ENCODE data around the gene FMN1. TPM values are rescaled to one million over a fixed set of nuclear protein-coding genes. Genes with fewer than 3 reads are reported as not detected.

The FMN1 gene
- polyA plus RNA-seq, 1 donor from 2014 or later = 0.40 TPM

- Histone ChIP-seq H2AFZ (ENCODE audit: low read depth, low read length) (no peak overlapping the region), H3F3A (ENCODE audit: insufficient read depth, low read length, poor library complexity, severe bottlenecking) (no peaks in the 10 kb centered on the region), H3K27me3 (ENCODE audit: insufficient read depth, low read depth, low read length) (no peaks in the 10 kb centered on the region), H3K36me3 (ENCODE audit: insufficient read depth, low read length) (no peaks in the 10 kb centered on the region), H3K4me3 (ENCODE audit: low read length) (no peak overlapping the region), H3K4me2 (ENCODE audit: low read length) (no peak overlapping the region), H3K27ac (ENCODE audit: low read length) (no peak overlapping the region), H3K9me2 (ENCODE audit: insufficient read depth, low read length) (no peaks in the 10 kb centered on the region), H3K9ac (ENCODE audit: low read length) (no peak overlapping the region), H4K20me1 (ENCODE audit: insufficient read depth) (no peaks in the 10 kb centered on the region), H3K79me2 (replicated peaks; ENCODE audit: insufficient read depth, low read length) (no peaks in the 10 kb centered on the region), H3K9me3 (ENCODE audit: low read length) (no peaks in the 10 kb centered on the region)
- no peak for TF ChIP-seq SMC3 (conservative IDR thresholded peaks at IDR 0.05; ENCODE audit: poor library complexity)
- no peak for TF ChIP-seq TAF1 (IDR thresholded peaks at IDR 0.05; ENCODE audit: low read depth)
- TF ChIP-seq, protein P1, sequence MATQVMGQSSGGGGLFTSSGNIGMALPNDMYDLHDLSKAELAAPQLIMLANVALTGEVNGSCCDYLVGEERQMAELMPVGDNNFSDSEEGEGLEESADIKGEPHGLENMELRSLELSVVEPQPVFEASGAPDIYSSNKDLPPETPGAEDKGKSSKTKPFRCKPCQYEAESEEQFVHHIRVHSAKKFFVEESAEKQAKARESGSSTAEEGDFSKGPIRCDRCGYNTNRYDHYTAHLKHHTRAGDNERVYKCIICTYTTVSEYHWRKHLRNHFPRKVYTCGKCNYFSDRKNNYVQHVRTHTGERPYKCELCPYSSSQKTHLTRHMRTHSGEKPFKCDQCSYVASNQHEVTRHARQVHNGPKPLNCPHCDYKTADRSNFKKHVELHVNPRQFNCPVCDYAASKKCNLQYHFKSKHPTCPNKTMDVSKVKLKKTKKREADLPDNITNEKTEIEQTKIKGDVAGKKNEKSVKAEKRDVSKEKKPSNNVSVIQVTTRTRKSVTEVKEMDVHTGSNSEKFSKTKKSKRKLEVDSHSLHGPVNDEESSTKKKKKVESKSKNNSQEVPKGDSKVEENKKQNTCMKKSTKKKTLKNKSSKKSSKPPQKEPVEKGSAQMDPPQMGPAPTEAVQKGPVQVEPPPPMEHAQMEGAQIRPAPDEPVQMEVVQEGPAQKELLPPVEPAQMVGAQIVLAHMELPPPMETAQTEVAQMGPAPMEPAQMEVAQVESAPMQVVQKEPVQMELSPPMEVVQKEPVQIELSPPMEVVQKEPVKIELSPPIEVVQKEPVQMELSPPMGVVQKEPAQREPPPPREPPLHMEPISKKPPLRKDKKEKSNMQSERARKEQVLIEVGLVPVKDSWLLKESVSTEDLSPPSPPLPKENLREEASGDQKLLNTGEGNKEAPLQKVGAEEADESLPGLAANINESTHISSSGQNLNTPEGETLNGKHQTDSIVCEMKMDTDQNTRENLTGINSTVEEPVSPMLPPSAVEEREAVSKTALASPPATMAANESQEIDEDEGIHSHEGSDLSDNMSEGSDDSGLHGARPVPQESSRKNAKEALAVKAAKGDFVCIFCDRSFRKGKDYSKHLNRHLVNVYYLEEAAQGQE (IDR thresholded peaks at IDR 0.05; ENCODE audit: borderline replicate concordance) = no peak
- no peak for TF ChIP-seq POLR2AphosphoS5 (IDR thresholded peaks at IDR 0.05)
- no peak for TF ChIP-seq CTCF (IDR thresholded peaks at IDR 0.05; ENCODE audit: poor library complexity, severe bottlenecking)
- TF ChIP-seq RAD21 (conservative IDR thresholded peaks at IDR 0.05) = no peak
- TF ChIP-seq MXI1 (conservative IDR thresholded peaks at IDR 0.05; ENCODE audit: poor library complexity, severe bottlenecking) = no peak
- TF ChIP-seq EZH2 (IDR thresholded peaks at IDR 0.05; ENCODE audit: borderline replicate concordance, insufficient read depth, low read length, poor library complexity, severe bottlenecking) = no peak
- no peak for TF ChIP-seq EP300 (conservative IDR thresholded peaks at IDR 0.05; ENCODE audit: poor library complexity, severe bottlenecking)
These were observed 461.2 kb downstream of the FMN1 start for GRCh38 chr15:32733281-32733680.

- Histone ChIP-seq H3K36me3 (ENCODE audit: insufficient read depth, low read length) (no peaks in the 10 kb centered on the region), H4K20me1 (ENCODE audit: insufficient read depth) (no peaks in the 10 kb centered on the region), H3K9me3 (ENCODE audit: low read length) (no peaks in the 10 kb centered on the region), H3K9me2 (ENCODE audit: insufficient read depth, low read length) (no peaks in the 10 kb centered on the region), H3K27me3 (ENCODE audit: insufficient read depth, low read depth, low read length) (no peaks in the 10 kb centered on the region), H3K9ac (ENCODE audit: low read length) (no peak overlapping the region), H3K79me2 (replicated peaks; ENCODE audit: insufficient read depth, low read length) (no peaks in the 10 kb centered on the region), H3K4me2 (ENCODE audit: low read length) (no peak overlapping the region), H3K4me3 (ENCODE audit: low read length) (no peak overlapping the region), H3K27ac (ENCODE audit: low read length) (no peak overlapping the region), H3F3A (ENCODE audit: insufficient read depth, low read length, poor library complexity, severe bottlenecking) (no peaks in the 10 kb centered on the region), H2AFZ (ENCODE audit: low read depth, low read length) (no peak overlapping the region)
- TF ChIP-seq EP300 (conservative IDR thresholded peaks at IDR 0.05; ENCODE audit: poor library complexity, severe bottlenecking) (no peak), POLR2AphosphoS5 (IDR thresholded peaks at IDR 0.05) (no peak), MXI1 (conservative IDR thresholded peaks at IDR 0.05; ENCODE audit: poor library complexity, severe bottlenecking) (no peak), TAF1 (IDR thresholded peaks at IDR 0.05; ENCODE audit: low read depth) (no peak), CTCF (IDR thresholded peaks at IDR 0.05; ENCODE audit: poor library complexity, severe bottlenecking) (no peak), RAD21 (conservative IDR thresholded peaks at IDR 0.05) (no peak)
- TF ChIP-seq, protein P1 (IDR thresholded peaks at IDR 0.05; ENCODE audit: borderline replicate concordance) = no peak
These were observed 461.8 kb downstream of the FMN1 start for GRCh38 chr15:32732574-32733157.
